Thoracic aorta (tissue), 2 donors: ENCODE data around the gene NAALADL1. TPM values are rescaled to one million over a fixed set of nuclear protein-coding genes. Genes with fewer than 3 reads are reported as not detected.

Experiments used
- ATAC-seq: fragments of 150-250 bp; one replicate; pipeline ENCODE4 v1.8.0; 2017; ENCODE audit warnings: low read depth; ENCODE audit not compliant: insufficient number of reproducible peaks, low FRiP score
- DNase-seq: peaks from one replicate; pipeline ENCODE4 v3.0.0-alpha.2; 2020; ENCODE audit warnings: low spot score
- H3K27ac ChIP-seq, 2 donors: fragments of 200-600 bp; sonication (generic); 1 replicate in 1 of 2; 2 replicates in 1 of 2; pipeline ENCODE4 v1.5.1; 2016; ENCODE audit warnings: mild to moderate bottlenecking in 2 of 2, moderate library complexity in 2 of 2
- H3K27me3 ChIP-seq: fragments of 200-600 bp; sonication (generic); replicated peaks from 2 replicates; pipeline ENCODE4 v1.6.0; 2016; ENCODE audit warnings: mild to moderate bottlenecking; ENCODE audit not compliant: insufficient read depth
- H3K36me3 ChIP-seq: fragments of 200-600 bp; sonication (generic); one replicate; pipeline ENCODE4 v1.5.1; 2016
- H3K4me1 ChIP-seq, 2 donors: fragments of 200-600 bp; sonication (generic); 1 replicate in 1 of 2; 2 replicates in 1 of 2; pipeline versions ENCODE4 v1.5.1 to v1.6.0; 2016; ENCODE audit warnings: low read depth in 2 of 2, mild to moderate bottlenecking in 1 of 2; ENCODE audit not compliant: control insufficient read depth in 1 of 2
- H3K4me3 ChIP-seq: fragments of 200-600 bp; sonication (generic); 2 replicates; pipeline ENCODE4 v1.5.1; 2016; ENCODE audit warnings: mild to moderate bottlenecking
- H3K9me3 ChIP-seq: fragments of 200-600 bp; sonication (generic); 2 replicates; pipeline ENCODE4 v1.5.1; 2016
- total RNA-seq, 2 donors: library from RNA; depleted of rRNA; stranded (reverse); fragments of >200 nt; gene quantifications; one replicate each; pipeline versions ENCODE4 v1.1.0 to v1.2.3, GENCODE V29; 2016
- TF ChIP-seq, protein P1 (sequence below): fragments of 200-600 bp; sonication (generic); IDR thresholded peaks from one replicate; pipeline ENCODE4 v1.5.1; 2019; ENCODE audit warnings: antibody characterized with exemption

NAALADL1 gene
- total RNA-seq, 2 donors from 2014 or later = 25.8 to 47.1 TPM

DNA sequence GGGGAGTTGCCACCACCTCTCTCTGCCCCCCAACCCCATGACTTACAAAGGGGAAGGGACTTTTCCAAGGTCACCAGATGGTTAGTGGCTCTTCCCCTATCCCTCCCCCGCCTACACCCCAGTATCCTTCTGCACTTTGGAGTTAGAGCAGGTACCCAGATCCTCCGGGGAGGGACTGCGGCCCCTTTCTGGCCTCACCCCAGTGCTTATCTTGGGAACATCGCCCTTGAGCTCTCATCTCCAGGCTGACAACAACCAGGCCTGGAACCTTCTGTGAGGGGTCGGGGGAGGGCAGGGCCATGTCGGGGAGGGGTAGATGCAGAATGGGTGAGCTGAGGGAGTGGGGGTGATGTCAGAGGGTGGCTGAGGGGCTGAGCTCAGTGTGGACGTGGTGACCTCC is 7.5 kb upstream of the NAALADL1 start:
- Histone ChIP-seq H3K36me3 (no peaks in the 10 kb centered on the region), H3K4me1 (no peaks in the 10 kb centered on the region), H3K9me3 (no peaks in the 10 kb centered on the region), H3K27me3 (no peaks in the 10 kb centered on the region), H3K4me3 (no peak overlapping the region), H3K27ac (no peak overlapping the region)
- DNase-seq (no peak), ATAC-seq (no peak)
- TF ChIP-seq, protein P1, sequence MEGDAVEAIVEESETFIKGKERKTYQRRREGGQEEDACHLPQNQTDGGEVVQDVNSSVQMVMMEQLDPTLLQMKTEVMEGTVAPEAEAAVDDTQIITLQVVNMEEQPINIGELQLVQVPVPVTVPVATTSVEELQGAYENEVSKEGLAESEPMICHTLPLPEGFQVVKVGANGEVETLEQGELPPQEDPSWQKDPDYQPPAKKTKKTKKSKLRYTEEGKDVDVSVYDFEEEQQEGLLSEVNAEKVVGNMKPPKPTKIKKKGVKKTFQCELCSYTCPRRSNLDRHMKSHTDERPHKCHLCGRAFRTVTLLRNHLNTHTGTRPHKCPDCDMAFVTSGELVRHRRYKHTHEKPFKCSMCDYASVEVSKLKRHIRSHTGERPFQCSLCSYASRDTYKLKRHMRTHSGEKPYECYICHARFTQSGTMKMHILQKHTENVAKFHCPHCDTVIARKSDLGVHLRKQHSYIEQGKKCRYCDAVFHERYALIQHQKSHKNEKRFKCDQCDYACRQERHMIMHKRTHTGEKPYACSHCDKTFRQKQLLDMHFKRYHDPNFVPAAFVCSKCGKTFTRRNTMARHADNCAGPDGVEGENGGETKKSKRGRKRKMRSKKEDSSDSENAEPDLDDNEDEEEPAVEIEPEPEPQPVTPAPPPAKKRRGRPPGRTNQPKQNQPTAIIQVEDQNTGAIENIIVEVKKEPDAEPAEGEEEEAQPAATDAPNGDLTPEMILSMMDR = no peak

DNA sequence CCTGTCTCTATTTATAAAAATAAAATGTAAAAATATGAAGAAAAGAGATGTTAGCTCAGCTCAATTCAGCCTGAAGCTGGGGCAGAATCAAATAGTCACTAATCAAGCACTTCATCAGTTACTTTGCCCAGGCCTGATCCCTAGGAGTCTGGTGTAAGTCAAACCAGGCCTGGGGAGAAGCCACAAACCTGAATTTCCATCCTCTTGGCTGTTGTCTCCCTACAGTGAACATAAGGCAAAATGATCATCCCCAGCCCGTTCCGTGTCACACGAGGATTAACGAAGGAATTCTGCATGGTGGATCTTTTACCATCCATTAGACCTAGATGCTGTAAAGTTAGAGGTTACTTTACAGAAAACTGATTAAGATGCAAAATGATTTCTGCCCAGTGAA is 6.5 kb upstream of the NAALADL1 start:
- no peaks in the 10 kb centered on the region for H3K4me1 ChIP-seq
- no peak overlapping the region for H3K4me3 ChIP-seq
- DNase-seq (no peak), ATAC-seq (no peak)
- no peaks in the 10 kb centered on the region for H3K27me3 ChIP-seq
- TF ChIP-seq, protein P1 = no peak
- H3K9me3 ChIP-seq = no peaks in the 10 kb centered on the region
- H3K36me3 ChIP-seq = no peaks in the 10 kb centered on the region
- no peak overlapping the region for H3K27ac ChIP-seq

DNA sequence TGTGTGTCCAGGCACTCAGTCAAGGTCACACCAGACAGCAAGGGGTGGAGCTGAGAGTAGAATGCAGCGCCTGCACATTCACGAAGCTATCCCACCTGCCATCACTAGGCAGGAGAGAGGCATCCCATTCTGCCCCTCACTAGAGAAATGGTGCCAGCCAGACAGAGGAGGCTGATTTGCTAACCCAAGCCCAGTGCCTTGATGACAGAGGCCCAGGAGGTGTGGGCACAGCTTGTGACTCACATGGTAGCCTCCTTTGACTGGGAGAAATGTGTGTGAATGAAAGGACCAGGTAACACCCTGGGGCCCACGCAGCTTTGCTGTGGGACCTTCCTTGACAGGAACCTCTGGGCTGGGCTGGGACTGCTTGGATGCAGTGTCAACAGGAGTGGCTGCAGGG is 5.2 kb upstream of the NAALADL1 start:
- Histone ChIP-seq H3K4me1 (no peaks in the 10 kb centered on the region), H3K4me3 (no peak overlapping the region)
- TF ChIP-seq, protein P1 = no peak

DNA sequence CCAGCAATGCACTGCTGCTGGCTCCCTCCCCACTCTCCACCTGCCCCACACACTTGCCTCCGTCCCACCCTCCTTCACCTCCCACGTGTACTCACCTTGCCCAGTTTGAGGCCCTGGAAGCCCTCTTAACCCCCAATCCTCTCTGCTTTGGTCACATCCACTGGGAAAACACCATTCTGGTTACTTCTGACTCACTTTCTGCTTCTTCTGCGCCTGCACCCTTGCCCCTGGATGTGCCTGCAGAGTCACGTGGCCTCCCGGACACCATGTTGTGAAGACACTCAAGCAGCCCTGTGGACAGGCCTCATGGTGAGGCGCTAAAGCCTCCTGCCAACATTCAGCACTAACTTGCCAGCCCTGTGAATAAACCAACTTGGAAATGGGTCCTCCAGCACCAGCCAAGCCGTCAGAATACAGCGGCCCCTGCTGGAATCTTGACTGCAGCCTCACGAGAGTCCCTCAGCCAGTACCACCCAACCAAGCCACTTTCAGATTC is 2.6 kb upstream of the NAALADL1 start:
- Histone ChIP-seq H3K36me3 (no peaks in the 10 kb centered on the region), H3K27me3 (no peaks in the 10 kb centered on the region), H3K9me3 (no peaks in the 10 kb centered on the region), H3K27ac (no peak overlapping the region), H3K4me1 (no peaks in the 10 kb centered on the region), H3K4me3 (no peak overlapping the region)
- TF ChIP-seq, protein P1 = no peak
- DNase-seq = no peak
- no peak for ATAC-seq

More for the DNA sequence above, 5.2 kb upstream of the NAALADL1 start:
- Histone ChIP-seq H3K36me3 (no peaks in the 10 kb centered on the region), H3K27ac (no peak overlapping the region), H3K27me3 (no peaks in the 10 kb centered on the region), H3K9me3 (no peaks in the 10 kb centered on the region)
- ATAC-seq (no peak), DNase-seq (no peak)

DNA sequence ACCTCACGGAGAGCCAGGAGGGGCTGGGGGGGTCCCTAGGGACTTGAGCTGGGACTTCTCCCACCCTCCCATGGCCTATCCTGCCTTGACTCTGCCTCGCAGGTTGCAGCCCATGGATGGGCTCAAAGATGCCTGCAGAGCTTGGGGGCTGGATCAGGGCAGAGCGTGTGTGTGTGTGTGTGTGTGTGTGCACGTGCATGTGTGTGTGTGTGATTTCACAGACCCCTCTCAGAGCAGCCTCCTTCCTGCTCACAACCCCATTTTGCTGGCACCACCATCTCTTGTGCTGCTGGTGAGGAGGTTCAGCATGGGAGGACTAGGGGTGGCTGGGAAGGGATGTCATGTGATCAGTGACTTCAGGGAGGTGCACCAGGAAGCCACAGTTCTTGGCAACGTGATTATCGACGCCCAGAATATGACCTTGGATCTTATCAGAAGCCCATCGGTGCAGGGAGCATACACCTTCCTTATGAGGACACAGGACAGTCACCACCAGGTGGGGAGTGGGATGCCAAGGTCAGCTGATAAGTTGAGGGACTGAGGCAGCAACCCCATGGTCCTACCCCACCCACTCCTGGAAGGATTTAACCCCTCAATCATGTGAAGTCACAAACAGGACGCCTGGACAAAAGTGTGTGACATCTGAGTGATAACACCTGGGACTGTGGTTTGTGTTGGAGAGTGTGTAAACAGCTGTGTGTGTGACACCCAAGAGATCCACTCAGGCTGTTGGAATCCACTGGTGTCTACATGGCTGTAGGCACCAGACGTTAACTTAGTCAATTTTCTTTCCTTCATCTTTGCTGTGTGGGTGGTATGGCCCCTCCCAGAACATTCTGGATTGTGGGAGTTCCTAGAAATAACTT is 1.8 kb upstream of the NAALADL1 start:
- H3K4me1 ChIP-seq = no peaks in the 10 kb centered on the region
- ATAC-seq = no peak
- no peaks in the 10 kb centered on the region for H3K36me3 ChIP-seq
- H3K27me3 ChIP-seq = no peaks in the 10 kb centered on the region
- no peak overlapping the region for H3K27ac ChIP-seq
- DNase-seq = no peak
- no peak overlapping the region for H3K4me3 ChIP-seq
- H3K9me3 ChIP-seq = no peaks in the 10 kb centered on the region
- TF ChIP-seq, protein P1 = no peak
